AG04449 (cell line): ENCODE data around the gene SLC7A1.

Source experiments
- CTCF ChIA-PET: fragments of 350-600 bp; formaldehyde crosslinking; extraction: SDS; loops from one replicate; lab custom pipeline; 2021; ENCODE audit warnings: antibody characterized with exemption; lab: Yijun Ruan, JAX
- POLR2A ChIA-PET: fragments of 400-600, 350-600 bp; formaldehyde crosslinking; extraction: SDS; loops from one replicate; lab custom pipeline; 2020; ENCODE audit warnings: antibody characterized with exemption, inconsistent platforms; lab: Yijun Ruan, JAX
- DNase-seq: peaks from one replicate; pipeline ENCODE4 v3.0.0-alpha.2; 2010; ENCODE audit warnings: low read depth, low spot score
- H3K4me3 ChIP-seq: 2 replicates; pipeline ENCODE4 v1.5.1; 2011; ENCODE audit warnings: low read depth, mild to moderate bottlenecking, control low read depth, low read length
- CTCF ChIP-seq: IDR thresholded peaks from one replicate; pipeline ENCODE4 v1.5.1; 2011; ENCODE audit warnings: mild to moderate bottlenecking, moderate library complexity, low read length, control low read depth, inconsistent platforms; ENCODE audit not compliant: insufficient read depth; ENCODE audit errors: missing control alignments

Gene SLC7A1

GRCh38 chr13:29619995-29620394, 24.5 kb upstream of the SLC7A1 start:
- peak; percentile 16 for DNase-seq
- ChIA-PET CTCF (interaction anchor here (0.9 kb wide), 1 partner anchor 13 kb away, joined by 3 read pairs; no protein-coding TSS in a partner anchor), POLR2A (interaction anchor here (0.9 kb wide), 1 partner anchor 34 kb away, joined by 4 read pairs; no protein-coding TSS in a partner anchor)
- no peak overlapping the region for H3K4me3 ChIP-seq
- no peak for TF ChIP-seq CTCF

GRCh38 chr13:29613101-29613500, 17.6 kb upstream of the SLC7A1 start:
- CTCF ChIA-PET: no interaction called here

DNA sequence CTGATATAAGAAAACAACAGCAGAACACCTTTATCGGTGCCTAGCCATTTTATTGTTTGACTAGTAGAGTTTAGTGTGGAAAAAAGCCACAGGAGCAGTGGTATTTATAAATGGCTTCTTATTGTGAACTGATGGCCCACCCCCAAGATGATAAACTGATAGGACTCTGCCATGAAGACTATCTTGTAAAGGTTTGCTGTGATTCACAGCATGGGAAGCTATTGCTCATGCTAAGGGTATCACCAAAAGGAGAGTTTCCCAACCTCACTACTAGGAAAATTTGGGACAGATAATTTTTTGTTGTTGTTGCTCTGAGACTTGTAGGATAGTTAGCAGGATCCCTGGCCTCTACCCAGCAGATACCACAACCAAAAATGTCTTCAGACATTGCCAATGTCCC, 12.0 kb upstream of the SLC7A1 start:
- ChIA-PET POLR2A (no interaction called here), CTCF (interaction anchor here (0.8 to 2.2 kb wide), 4 partner anchors 11 to 99 kb away, joined by 3 to 7 read pairs (median 4); no protein-coding TSS in a partner anchor)
- no peak overlapping the region for H3K4me3 ChIP-seq
- TF ChIP-seq CTCF: no peak
- DNase-seq: no peak

More at GRCh38 chr13:29613101-29613500, 17.6 kb upstream of the SLC7A1 start:
- TF ChIP-seq CTCF: no peak
- no peak for DNase-seq
- no peak overlapping the region for H3K4me3 ChIP-seq
- POLR2A ChIA-PET: no interaction called here

DNA sequence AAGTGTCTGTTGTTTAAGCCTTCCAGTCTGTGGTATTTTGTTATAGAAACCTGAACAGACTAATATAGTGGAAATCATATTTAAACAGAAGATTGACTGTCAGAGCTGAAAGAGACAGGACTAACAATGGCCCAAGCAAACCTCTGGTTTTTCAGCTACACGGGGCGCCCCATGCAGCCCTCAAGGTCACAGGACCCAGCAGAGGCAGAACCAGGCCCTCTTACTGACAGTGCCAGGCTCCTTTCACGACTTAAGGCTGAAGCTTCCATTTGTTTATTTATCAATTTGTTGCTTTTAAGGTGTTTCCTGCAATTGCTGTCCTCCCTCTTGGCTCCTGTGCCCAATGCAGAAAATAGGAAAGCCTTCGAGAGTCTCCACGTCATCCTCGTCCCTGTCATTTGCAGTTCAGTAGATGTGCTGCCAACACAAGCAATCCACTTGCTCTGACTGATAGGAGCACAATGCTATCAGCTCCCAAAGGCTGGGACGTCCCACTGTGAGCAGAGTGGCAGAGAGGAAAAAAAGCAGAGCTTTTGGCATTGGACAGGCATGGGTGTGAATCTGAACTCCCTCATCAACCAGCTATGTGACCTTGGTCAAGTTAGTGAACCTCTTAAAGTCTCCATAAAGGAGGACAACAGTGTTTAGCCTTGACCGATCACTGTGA, 10.5 kb upstream of the SLC7A1 start:
- no peak for TF ChIP-seq CTCF
- no peak overlapping the region for H3K4me3 ChIP-seq
- DNase-seq: no peak
- CTCF ChIA-PET: interaction anchor here (1.2 to 2.2 kb wide), 5 partner anchors 10 to 510 kb away, joined by 3 to 7 read pairs (median 3); no protein-coding TSS in a partner anchor
- POLR2A ChIA-PET: no interaction called here

- H3K4me3 ChIP-seq: no peak overlapping the region
- ChIA-PET CTCF (no interaction called here), POLR2A (no interaction called here)
- TF ChIP-seq CTCF: no peak
- no peak for DNase-seq
Observed at GRCh38 chr13:29598321-29598720, 2.8 kb upstream of the SLC7A1 start.

DNA sequence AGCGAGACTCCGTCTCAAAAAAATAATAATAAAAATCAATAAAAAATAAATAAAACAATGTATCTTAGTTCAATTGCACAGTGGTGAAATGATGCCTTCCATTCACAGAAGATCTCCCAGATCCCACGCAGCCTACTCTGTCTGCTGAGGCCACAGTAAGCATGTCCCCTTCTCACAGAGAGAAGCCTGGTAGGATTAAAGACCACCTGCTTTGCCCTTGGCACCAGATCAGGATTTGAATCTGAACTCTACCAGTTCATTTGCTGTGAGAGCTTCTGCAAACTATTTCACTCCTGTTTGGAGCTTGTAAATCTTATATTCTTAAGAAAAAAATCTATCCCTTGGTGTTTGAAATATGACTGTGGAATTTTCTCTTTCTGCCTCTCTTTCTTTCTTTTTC, 2.2 kb upstream of the SLC7A1 start:
- TF ChIP-seq CTCF: no peak
- no peak overlapping the region for H3K4me3 ChIP-seq
- CTCF ChIA-PET: no interaction called here
- POLR2A ChIA-PET: no interaction called here
- DNase-seq: no peak
